ENCODE results near the gene PPP1R10.

DNA sequence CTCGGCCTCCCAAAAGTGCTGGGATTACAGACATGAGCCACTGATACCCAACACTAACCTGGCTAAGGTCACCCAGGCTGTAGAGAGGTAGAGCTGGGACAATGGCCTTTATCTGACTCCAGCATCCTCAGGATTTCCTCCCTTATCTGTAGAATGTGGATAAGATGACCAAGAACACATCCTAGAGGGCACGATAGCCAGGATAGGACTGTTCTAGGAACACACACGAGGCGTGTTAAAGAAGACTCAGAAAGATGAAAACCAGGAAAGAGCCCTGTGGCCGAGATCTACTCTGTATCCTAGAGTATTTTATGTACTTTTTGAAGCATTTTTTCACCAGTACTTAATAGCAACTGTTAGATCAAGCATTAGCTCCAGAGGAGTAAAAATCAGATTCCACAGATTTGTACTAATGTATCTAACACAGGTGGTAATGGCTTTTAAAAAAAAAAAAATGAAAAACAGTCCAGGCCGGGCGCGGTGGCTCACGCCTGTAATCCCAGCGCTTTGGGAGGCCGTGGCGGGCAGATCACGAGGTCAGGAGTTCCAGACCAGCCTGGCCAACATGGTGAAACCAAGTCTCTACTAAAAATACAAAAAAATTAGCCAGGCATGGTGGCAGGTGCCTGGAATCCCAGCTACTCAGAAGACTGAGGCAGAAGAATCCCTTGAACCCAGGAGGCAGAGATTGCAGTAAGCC, 17.3 kb downstream of the PPP1R10 start:
- TF ChIP-seq, protein P1, sequence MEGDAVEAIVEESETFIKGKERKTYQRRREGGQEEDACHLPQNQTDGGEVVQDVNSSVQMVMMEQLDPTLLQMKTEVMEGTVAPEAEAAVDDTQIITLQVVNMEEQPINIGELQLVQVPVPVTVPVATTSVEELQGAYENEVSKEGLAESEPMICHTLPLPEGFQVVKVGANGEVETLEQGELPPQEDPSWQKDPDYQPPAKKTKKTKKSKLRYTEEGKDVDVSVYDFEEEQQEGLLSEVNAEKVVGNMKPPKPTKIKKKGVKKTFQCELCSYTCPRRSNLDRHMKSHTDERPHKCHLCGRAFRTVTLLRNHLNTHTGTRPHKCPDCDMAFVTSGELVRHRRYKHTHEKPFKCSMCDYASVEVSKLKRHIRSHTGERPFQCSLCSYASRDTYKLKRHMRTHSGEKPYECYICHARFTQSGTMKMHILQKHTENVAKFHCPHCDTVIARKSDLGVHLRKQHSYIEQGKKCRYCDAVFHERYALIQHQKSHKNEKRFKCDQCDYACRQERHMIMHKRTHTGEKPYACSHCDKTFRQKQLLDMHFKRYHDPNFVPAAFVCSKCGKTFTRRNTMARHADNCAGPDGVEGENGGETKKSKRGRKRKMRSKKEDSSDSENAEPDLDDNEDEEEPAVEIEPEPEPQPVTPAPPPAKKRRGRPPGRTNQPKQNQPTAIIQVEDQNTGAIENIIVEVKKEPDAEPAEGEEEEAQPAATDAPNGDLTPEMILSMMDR (IDR thresholded peaks at IDR 0.05; ENCODE audit: low read depth, low read length, poor library complexity, severe bottlenecking) = no peak
- no peak for TF ChIP-seq EZH2phosphoT487 (IDR thresholded peaks at IDR 0.05; ENCODE audit: borderline replicate concordance, low read length)

Measured in DOHH2 (cell line).